Right renal cortex interstitium (tissue), 3 donors: ENCODE results near the gene RPL39. TPM values are rescaled to one million over a fixed set of nuclear protein-coding genes. Genes with fewer than 3 reads are reported as not detected.
"Not testable (repeated sequence)": the region's sequence is repeated elsewhere in the genome, so short reads cannot be mapped to it uniquely, and the experiment has no call there.

Source experiments
- DNase-seq, 3 donors: peaks; one replicate each; pipeline ENCODE4 v3.0.0-alpha.2; 2013; ENCODE audit warnings: low read depth in 3 of 3, low spot score in 2 of 3
- polyA plus RNA-seq, 3 donors: library from polyadenylated mRNA; unstranded; fragments of 120-200 nt; gene quantifications; one replicate each; pipeline ENCODE4 v1.2.1, GENCODE V29; 2013; ENCODE audit not compliant: insufficient read length in 3 of 3

RPL39 gene
- 1,000 to 10,000 TPM; 2,722 to 2,918 (median 2,845) TPM for polyA plus RNA-seq

DNA sequence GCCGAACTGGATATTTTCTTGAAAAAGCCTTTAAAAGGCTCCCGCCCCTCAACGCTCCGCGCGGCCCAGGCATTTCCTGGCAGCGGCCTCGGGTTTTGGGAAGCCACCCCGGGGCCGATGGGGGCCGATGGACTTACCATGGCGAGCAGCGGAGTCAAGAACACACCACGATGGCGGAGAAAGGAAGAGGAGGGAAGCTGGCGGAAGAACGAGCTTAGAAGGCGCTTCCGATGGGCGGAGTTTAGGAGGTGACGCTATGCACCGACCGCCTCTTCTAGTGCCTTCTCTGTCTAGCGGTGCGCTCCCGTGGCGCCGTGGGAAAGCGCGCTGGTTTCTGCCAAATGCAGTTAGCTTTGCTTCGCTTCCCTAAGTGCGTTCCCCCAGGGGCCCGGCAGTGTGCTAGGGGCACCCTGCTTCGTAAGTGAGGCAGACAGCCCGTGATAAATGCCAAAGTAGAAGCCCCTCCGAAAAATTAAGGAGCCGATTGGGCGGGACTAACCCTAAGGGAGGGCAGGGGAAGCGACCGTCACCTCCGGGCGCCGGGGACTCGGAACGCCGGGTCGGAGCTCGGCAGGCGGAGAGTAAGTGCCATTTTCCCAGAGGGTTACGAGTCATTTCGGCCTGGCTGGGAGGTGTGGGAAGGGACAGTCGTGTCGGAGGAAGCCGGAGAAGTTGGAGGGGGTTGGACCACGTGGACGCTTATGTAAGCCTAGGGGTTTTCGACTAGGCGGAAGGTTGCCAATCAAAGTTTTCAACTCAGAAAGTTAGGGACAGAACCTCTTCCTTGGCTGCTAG lies at the start of gene RPL39:
Gene RPL39, minus strand, starts transcription at position 194 of the 795 bp plus-strand sequence. Its CDS starts 54 bp downstream, at position 140.
- peak; percentile 63 to 75 (median 67) for DNase-seq

DNA sequence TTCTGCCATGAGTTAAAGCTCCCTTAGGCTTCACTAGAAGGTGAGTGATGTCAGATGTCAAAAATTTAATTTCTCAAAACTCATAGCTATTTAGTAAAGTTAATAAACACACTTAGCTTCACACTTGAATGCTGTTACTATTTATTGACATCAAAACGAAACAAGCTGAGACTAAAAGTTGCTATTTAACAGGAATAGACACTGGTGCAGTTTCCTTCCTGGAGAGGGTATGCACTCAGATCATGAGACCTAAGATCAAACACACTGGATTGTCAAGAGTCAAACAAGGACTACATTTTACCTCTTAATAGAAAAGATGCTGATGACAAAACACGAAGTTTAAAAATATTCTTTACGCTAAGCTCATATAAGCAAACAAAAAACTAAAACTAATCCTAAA lies 42.5 kb upstream of the RPL39 start:
- DNase-seq = no peak

DNA sequence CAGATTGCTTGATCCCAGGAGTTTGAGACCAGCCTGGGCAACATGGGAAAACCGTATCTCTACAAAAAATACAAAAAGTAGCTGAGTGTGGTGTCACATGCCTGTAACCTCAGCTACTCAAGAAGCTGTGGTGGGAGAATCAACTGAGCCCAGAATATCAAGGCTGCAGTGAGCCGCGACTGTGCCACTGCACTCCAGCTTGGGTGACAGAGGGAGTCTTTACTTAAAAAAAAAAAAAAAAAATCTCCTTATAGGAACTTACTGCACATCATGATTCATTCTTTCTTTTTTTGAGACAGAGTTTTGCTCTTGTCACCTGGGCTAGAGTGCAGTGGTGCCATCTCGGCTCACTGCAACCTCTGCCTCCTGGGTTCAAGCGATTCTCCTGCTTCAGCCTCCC lies 37.0 kb upstream of the RPL39 start:
- DNase-seq = no peak

DNA sequence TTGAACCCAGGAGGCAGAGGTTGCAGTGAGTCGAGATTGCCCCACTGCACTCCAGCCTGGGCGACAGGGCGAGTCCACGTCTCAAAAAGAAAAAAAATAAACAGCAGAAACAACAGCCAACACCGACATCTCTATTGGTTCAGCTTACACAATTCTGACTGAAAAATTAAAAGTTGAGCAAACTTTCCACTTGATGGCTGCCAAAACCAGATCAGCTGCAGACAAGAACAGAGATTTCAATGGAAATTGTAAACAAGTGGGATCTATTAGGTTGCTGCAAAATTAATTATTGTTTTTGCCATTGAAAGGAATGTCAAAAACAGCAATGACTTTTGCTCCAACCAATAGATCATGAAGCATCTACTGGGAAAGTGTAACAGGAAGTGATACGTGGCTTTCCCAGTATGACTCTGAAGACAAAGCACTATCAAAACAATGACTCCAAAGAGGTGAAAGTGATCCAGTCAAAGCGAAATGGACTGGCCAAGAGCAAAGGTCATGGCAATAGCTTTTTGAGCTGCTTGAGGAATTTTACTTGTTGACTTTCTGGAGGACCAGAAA lies 35.0 kb upstream of the RPL39 start:
- no peak for DNase-seq

DNA sequence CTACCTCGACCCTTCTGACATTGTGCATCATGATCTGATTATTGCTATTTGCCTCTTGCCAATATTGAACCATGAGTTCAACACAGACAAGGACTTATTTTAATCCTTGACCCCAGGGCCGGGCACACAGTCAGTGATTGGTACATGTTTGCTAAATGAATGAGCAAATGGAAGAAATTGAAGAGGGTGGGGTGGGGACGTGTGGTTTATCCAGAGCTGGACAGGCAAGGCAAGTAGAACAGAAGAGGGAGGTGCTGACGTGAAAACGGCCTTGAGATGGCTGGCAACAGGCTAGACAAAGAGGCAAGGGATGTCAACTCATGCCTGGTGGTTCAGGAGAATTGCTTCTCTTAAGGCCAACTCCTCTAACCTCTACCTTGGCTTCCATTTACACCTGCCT lies 32.8 kb upstream of the RPL39 start:
- not testable (repeated sequence) for DNase-seq

DNA sequence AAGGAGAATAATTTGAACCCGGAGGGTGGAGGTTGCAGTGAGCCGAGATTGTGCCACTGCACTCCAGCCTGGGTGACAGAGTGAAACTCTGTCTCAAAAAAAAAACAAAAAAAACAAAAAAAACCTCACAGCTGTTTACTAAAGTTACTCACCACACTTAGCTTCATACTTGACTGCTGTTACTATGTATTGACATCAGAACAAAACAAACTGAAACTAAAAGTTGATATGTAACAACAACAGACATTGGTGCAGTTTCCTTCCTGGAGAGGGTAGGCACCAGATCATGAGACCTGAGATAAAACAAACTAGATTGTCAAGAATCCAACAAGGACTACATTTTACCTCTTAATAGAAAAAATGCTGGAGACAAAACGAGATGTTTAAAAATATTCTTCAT lies 30.3 kb upstream of the RPL39 start:
- not testable (repeated sequence) for DNase-seq

DNA sequence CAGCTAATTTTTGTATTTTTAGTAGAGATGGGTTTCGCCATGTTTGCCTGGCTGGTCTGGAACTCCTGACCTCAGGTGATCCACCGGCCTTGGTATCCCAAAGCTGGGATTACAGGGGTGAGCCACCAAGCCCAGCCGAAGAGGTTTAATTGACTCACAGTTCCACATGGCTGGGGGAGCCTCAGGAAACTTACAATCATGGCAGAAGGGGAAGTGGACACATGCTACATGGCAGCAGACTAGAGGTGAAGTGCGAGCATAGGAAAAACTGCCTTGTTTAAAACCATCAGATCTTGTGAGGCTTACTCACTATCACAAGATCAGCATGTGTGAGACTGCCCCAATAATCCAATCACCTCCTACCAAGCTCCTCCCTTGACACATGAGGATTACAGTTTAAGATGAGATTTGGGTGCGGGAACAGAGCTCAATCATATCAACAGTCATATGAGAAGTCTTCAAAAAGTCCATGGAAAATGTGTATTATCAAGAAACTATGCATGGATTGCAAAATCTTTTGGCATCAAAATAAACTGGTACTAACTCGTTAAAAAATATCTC lies 25.8 kb upstream of the RPL39 start:
- DNase-seq = no peak

DNA sequence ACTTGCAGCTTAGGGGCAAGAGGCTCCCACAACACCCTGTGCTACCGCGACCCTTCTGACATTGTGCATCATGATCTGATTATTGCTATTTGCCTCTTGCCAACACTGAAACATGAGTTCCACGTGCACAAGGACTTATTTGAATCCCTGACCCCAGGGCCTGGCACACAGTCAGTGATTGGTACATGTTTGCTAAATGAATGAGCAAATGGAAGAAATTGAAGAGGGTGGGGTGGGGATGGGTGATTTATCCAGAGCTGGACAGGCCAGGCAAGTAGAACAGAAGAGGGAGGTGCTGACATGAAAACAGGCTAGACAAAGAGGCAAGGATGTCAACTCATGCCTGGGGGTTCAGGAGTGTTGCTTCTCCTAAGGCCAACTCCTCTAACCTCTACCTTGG lies 24.9 kb upstream of the RPL39 start:
- no peak for DNase-seq

DNA sequence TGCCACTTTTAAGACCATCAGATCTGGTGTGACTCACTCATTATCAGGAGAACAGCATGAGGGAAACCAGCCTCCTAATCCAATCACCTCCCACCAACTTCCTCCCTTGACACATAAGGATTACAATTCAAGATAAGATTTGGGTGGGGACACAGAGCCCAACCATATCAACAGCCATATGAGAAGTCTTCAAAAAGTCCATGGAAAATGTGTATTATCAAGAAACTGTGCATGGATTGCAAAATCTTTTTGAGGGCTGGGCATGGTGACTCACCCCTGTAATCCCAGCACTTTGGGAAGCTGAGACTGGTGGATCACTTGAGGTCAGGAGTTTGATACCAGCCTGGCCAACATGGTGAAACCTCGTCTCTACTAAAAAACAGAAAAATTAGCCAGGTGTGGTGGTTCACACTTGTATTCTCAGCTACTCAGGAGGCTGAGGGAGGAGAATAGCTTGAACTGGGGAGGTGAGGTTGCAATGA lies 17.8 kb upstream of the RPL39 start:
- DNase-seq = no peak

DNA sequence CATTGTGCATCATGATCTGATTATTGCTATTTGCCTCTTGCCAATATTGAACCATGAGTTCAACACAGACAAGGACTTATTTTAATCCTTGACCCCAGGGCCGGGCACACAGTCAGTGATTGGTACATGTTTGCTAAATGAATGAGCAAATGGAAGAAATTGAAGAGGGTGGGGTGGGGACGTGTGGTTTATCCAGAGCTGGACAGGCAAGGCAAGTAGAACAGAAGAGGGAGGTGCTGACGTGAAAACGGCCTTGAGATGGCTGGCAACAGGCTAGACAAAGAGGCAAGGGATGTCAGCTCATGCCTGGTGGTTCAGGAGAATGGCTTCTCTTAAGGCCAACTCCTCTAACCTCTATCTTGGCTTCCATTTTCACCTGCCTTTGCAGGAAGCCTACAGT lies 17.0 kb upstream of the RPL39 start:
- not testable (repeated sequence) for DNase-seq

DNA sequence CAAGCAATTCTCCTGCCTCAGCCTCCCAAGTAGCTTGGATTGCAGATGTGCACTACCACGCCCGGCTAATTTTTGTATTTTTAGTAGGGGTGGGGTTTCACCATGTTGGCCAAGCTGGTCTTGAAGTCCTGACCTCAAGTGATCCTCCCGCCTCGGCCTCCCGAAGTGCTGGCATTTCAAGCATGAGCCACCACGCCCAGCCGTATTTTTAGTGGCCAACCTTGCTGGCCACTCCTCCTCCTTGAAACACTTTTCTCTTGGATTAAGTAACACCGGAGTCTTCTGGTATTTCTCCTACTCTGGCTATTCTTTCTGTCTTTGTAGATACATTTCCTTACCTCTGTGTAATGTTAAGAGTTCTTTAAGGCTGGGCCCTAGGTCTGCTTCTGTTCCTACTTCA lies 11.1 kb upstream of the RPL39 start:
- DNase-seq = no peak

DNA sequence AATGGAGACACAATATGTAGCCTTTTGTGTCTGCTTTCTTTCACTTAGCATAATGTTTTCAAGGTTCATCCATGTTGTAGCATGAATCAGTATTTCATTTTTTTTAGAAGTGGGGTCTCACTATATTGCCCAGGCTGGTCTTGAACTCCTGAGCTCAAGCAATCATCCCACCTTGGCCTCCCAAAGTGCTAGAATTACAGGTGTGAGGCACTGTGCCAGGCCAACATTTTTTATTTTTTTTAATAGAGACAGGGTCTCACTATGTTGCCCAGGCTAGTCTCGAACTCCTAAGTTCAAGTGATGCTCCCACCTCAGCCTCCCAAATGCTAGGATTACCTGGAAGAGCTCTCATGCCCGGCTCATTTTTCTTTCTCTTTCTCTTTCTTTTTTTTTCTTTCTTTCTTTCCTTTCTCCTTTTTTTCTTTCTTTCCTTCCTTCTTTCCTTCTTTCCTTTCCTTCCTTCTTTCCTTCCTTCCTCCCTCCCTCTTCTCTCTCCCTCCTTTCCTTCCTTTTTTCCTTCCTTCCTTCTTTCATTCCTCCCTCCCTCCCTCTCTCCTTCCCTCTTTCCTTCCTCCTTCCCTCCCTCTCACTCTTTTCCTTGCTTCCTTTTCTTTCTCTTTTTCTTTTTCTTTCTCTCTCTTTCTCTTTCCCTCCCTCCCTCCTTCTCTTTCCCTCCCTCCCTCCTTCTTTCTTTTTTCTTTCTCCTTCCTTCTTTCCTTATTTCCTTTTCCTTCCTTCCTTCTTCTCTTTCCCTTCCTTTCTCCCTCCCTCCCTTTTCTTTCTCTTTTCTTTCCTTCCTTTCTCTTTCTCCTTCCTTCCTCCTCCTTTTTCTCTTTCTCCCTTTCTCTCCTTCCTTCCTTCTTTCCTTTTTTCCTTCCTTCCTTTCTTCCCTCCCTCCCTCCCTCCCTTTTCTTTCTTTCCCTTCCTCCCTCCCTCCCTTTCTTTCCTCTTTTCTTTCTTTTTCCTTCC lies 10.1 kb upstream of the RPL39 start:
- DNase-seq = no peak

DNA sequence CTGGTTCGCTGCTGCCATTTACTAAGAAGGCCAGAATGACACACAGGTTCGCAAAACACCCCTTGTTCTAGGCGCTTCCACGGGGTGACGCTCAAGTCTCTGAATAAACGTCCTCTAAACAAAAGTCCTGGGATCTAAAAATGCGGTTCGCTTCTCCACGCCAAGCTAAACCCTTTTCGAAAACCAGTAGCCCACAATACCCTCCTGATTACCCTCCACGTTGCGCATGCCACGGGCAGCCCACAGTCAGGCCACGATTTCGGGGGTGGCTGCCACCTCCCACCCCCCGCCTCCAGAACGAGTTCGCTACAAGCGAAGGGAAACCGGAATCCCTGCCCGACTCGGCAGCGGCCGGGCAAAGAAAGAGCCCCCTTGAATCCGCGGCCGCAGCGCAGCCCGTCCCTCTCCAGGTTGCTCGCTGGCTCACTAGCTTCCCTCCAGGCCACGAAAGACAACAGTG lies 423 bp downstream of the RPL39 start:
- peak in 2 of 3 donors; percentile 8 to 35 for DNase-seq

DNA sequence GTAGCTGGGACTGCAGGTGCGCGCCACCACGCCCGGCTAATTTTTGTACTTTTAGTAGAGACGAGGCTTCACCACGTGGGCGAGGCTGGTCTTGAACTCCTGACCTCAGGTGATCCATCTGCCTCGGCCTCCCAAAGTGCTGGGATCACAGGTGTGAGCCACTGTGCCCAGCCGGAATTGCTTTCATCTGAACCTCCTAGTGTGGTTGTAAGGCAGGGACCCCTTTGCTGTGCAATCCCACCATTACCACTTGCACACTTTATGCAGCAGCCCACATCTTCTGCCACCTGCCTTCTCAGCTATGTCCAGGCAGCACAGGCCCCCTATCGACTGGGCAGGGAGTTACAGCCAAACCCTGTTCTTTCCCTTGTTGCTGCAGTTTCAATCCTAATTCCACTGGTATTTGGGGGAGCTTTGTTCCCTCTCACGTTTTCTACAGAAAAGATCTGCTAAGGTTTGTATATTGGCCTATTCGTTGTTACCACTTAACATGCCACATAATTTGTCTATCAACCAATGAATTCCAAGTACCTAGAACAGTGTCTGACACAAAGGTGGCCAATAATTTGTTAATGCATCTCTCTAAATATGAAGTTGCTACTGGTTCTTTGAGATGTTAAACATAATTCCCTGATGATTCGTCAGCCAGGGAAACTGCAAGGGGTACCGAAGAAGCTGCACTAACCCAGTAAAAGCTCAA lies 6.5 kb downstream of the RPL39 start:
- DNase-seq = no peak

DNA sequence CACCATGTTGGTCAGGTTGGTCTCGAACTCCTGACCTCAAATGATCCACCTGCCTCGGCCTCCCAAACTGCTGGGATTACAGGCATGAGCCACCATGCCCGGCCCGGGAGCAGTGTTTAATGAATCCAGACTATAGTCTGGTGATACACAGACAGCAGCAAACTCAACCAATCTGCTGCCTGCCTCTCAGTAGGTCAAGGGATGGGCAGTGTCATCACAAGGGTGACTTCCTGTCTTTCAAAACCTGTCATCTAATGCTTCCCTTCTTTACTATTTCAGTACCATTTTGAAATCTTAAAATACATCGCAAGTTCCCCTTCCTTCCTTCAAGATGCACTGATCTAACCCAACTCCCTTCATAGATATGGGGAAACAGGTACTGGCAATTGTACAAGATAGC lies 8.4 kb downstream of the RPL39 start:
- DNase-seq = no peak

DNA sequence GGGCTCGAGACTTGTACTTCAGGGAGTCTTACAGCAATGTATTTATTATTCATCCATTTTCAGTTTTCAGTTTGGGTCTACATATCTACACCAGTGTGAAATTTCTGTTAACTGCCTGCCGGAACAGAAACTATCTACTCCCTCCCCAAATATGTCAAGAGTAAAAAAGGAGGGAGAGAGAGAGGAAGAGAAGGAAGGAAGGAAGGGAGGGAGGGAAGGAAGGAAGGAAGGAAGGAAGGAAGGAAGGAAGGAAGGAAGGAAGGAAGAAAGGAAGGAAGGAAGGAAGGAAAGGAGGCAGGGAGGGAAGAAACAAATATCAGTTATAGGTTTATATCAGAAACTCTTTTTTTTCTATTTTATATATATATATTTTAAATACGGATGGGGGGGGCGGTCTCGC lies 12.6 kb downstream of the RPL39 start:
- DNase-seq = no peak

DNA sequence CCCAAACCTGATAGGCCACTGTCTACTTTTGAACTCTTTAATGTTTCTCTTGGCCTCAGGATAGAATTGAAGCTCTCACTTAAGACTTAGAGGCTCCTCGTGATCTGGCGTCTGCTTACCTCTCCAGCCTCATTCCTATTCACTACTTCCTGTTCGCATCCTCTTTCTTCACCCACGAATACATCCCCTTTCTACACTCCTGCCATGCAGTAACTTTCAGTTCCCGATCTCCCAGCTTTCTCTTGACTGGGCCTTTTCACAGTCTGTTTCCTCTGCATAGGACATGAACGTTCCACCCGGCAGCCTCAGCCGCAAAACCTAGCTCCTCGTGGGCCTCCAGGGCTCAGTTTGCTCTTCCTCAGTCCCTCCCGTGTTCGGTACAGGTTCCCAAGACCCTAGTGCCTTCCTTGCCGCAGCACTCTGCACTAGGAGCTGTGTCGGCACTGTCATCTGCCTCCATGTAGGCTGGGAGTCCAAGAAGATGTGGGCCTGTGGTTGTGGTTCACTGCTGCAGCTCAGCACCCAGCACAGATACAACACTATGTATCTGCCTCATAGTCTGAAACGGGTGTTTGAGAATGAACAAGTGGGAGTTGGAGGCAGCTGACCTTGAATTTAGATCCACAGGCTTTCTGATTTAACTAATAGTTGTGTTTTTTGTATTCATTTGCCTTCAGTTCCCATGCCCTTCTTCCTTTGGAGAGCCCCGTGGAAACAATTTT lies 15.8 kb downstream of the RPL39 start:
- DNase-seq = no peak

DNA sequence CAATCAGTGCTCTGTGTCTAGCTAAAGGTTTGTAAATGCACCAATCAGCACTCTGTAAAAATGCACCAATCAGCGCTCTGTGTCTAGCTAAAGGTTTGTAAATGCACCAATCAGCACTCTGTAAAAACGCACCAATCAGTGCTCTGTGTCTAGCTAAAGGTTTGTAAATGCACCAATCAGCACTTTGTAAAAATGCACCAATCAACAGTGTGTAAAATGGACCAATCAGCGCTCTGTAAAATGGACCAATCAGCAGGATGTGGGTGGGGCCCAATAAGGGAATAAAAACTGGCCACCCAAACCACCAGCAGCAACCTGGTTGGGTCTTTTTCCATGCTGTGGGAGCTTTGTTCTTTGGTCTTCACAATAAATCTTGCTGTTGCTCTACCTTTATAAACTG lies 22.0 kb downstream of the RPL39 start:
- DNase-seq = not testable (repeated sequence)

DNA sequence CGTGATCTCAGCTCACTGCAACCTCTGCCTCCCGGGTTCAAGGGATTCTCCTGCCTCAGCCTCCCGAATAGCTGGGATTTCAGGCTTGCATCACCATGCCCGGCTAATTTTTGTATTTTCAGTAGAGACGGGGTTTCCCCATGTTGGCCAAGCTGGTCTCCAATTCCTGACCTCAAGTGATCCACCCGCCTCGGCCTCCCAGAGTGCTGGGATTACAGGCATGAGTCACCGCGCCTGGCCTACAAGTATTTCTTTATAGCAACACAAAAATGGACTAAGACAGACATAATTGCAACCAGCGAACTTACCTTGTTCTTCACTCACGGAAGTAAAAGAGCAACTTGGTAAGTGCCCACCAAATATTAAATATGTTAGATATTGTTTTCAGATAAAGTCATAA lies 23.0 kb downstream of the RPL39 start:
- DNase-seq = not testable (repeated sequence)
